ENCODE data around the gene TRAPPC12.
"Not testable (repeated sequence)": the region's sequence is repeated elsewhere in the genome, so short reads cannot be mapped to it uniquely, and the experiment has no call there.

Gene TRAPPC12

DNA sequence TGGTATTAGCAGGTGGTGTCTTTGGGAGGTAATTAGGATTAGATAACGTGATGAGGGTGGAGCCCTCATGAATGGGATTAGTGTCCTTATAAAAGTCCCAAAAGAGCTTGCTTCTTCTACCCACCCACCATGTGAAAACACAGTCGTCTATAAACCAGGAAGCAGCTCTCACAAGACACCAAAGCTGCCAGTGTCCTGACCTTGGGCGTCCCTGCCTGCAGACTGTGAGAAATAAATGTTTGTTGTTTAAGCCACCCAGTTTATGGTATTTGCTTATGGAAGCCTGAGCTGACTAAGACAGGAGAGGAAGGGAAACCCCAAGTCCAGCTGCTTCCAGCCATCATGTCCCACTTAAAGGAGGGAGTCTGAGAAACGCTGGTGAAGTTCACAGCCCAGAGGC, 126.3 kb downstream of the TRAPPC12 start:
- no peak for DNase-seq (ENCODE audit: low spot score)

DNA sequence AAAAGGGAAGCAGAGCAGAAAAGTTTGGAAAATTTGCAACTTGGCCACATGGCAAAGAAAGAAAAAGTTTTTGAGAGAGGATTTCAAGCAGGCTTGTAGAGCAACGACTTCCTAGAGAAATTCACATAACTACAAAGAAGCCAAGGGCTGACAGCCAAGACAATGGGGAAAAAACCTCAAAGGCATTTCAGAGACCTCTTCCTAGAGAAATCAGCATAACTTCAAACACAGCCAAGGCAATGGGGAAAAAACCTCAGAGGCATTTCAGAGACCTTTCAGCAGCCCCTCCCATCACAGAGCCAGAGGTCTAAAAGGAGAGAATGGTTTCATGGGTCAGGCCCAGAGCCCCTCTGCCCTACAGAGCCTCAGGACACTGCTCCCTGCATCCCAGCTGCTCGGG, 132.6 kb downstream of the TRAPPC12 start:
- no peak for DNase-seq (ENCODE audit: low spot score)

DNA sequence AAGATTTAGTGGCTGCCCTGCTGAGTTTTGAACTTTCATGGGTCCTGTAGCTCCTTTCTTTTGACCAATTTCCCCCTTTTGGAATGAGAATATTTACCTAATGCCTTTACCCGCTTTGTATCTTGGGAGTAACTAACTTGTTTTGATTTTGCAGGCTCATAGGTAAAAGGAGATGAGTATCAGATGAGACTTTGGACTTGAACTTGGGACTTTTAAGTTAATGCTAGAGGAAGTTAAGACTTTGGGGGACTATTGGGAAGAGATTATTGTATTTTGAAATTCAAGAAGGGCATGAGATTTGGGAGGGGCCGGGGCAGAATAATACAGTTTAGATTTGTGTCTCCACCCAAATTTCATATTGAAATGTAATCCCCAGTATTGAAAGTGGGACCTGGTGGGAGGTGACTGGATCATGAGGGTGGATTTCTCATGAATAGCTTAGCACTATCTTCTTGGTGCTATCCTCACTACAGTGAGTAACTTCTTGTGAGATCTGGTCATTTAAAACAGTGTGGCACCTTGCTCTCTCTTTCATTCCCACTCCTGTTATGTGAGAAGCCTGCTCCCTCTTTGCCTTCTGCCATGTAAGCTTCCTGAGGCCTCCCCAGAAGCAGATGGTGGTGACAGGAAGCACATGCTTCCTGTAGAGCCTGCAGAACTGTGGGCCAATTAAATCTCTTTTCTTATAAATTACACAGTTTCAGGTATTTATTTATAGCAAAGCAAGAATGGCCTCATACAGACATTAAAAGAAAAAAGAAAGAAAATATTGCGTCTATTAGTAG, 133.7 kb downstream of the TRAPPC12 start:
- DNase-seq (ENCODE audit: low spot score): no peak

DNA sequence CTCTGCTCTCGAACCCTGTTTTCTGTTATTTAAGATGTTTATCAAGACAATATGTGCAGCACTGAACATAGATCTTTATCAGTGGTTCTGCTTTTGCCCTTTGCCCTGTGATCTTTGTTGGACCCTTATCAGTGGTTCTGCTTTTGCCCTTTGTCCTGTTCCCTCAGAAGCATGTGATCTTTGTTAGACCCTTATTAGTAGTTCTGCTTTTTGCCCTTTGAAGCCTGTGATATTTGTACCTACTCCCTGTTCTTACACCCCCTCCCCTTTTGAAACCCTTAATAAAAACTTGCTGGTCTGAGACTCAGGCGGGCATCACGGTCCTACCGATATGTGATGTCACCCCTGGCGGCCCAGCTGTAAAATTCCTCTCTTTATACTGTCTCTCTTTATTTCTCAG, 135.9 kb downstream of the TRAPPC12 start:
- not testable (repeated sequence) for DNase-seq (ENCODE audit: low spot score)

DNA sequence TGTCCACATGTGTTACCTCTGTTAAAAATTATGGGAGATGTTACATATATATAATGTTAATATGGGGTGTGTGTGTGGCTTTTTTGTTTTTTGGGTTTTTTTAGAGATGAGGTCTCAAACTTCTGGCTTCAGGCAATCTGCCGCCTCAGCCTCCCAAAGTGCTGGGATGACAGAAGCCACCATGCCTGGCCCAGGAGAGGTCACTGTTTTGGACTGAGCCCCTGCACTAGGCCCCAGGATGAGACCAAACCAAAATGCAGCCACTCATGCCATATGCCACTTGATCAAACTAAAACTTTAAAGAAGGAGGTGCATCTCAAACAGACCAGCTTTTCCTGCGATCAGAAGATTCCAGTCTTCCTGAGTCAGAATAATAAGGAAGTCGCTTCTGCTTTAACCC, 137.3 kb downstream of the TRAPPC12 start:
- no peak for DNase-seq (ENCODE audit: low spot score)

DNA sequence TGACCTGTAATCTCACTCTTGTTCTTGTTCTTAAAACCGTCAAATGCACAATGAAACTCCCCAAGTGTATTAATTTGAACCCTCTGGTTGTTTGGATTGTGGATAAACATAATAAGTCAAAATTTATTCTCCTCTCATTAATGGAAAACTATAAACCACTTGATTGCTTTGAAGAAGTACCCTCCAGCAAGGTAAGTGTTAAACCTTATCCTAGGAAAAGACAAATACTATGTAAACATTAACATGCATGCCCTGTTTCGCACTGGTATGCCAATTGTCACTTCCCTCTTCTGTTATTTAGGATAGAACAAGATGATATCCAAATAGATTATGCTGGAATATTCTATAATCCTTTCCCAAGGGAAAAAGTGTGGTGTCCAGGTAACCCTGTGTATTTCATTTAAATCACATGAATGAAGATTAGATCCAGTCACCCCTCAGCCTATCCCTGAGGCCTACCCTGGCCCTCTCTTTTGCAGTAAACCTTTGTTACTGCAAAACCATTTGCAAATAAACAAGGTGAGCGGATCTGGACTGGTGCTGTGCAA, 138.5 kb downstream of the TRAPPC12 start:
- DNase-seq (ENCODE audit: low spot score): no peak

DNA sequence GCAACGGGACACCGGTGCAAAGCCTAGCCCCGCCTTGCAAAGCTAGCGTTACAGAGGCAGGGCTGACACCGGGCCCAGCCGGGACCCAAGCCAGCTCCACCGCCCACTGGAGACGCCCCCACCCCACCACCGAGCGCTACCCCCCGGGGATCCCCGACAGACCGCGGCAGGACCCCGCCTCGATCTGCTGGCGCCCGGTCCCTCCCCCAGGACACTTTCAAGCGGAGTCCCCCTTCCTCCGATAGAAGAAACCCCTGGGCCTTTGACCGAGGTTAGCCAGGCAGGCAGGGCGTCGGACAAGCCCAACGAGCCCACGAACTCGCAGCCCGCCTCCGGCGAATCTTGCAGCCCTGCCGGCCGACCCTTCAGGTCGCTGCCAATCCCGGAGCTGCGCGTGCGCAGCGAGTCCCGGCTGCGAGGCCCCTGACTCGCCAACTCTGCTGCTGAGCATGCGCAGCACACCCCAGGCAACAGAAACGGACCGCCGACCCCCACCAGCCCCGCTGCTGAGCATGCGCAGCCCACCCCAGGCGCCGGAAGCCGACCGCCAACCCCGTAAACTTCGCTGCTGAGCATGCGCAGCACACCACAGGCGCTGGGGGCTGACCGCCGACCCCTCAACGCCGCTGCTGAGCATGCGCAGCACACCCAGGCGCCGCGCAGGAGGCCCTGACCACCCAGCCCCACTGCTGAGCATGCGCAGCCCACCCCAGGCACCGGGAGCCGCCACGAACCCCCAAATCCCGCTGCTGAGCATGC, 139.2 kb downstream of the TRAPPC12 start:
- peak; percentile 98 for DNase-seq (ENCODE audit: low spot score)

DNA sequence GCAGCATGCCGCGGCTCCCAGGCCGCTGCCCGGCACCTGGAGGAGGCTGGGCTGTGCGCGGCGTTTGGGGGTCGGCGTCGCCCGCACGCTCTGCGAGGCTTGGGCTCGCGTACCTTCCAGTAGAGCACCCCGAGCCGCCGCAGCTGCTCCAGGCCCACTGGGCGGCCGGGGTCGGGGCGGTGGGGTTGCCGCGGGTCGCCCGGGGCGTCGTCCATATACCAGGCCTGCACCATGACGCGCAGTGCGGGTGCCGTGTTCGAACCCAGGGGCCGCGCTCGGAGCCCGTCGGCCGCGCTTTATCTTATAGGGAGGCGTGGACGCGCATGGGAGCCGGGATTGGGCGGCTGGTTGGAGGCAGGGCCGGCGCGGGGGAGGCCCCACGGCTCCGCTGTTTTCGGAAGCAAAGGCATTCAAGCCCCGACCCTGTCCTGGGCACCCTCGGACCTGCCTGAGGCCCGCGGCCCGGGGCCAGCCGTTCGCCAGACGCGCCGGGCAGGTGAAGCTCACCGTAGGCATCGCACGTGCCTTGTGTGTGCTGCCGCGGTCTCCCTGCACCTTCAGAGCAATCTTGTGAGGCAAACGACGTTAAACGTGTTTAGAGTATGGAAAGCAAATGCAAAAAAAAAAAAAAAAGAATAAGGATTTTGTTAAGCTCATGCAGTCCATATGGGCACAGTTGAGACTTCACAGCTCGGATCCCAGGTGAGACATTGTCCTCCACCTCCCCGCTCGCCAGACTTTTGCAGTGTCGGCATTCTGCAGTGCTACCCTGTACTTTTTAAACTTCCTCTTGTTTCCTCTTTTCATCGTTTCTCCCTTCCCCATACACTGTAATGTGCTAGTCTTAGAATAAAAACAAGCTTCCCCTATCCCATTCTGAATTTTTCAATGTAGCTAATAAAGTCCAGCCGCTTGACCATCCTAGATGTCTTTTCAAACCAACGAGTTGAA, 140.0 kb downstream of the TRAPPC12 start, which contains the start of gene ADI1:
Gene ADI1, minus strand, starts transcription at position 277 of the 951 bp plus-strand sequence. Its CDS starts 44 bp downstream, at position 233.
- peak; percentile 62 for DNase-seq (ENCODE audit: low spot score)

DNA sequence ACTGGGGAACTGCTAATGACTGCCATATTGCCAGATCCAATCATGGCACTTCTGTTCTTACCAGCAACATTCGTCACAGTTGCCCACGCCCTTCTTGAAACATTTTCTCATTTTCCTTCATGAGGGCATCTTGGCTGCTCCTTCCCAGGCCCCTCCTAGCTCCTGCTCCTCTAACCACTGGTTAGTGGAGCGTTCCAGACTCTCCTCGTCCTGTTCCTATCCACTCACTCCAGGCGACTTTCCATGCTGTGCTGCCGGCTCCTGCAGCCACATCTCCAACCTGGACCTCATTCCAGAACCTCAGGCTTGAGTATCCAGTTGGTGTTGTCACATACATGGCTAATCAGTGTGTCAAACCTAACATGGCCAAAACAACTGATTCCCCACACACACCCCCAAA, 141.1 kb downstream of the TRAPPC12 start:
- DNase-seq (ENCODE audit: low spot score): no peak

DNA sequence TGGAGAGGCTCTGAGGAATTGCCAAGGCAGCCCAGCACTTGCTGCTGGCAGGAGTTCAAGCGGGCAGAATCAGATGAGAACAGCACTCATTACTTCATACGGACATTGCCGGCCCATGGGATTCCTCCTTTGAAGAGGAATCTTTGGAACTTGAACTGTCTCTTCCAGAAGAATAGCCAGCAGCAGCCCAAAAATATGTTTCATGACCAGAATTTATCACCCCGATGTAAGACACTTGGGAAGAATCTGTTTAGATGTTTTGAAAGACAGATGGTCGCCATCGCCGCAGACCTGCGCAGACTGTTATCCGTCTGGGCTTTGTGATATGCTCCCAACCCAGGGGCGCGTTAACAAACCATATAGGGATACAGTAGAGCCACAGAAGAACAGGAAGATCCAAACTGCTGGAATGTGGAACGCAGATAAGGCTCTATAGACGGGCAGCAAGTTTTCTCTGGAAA, 143.5 kb downstream of the TRAPPC12 start:
- no peak for DNase-seq (ENCODE audit: low spot score)

DNA sequence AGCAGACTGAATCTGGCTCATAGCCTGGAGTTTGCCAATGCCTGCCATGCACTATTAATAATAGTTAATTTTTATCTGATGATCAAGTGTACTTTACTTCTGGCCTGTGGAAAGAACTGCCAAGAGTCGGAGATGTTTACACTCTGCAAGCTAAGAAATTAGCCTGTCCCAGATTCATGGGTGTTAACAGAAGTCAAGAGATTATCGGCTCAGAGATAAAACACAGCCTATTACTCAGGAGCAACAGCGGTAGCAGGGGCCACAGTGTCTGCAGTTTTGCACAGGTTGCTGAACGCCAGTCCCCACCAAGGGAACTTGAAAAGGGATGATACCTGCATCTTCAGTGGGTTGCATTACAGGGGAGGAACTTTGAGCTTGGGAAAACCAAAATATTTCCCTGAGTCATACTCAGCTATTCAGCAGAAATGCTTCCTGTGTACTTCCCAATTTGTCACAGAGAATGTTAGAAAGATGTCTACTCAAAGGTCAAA, 144.1 kb downstream of the TRAPPC12 start:
- no peak for DNase-seq (ENCODE audit: low spot score)

DNA sequence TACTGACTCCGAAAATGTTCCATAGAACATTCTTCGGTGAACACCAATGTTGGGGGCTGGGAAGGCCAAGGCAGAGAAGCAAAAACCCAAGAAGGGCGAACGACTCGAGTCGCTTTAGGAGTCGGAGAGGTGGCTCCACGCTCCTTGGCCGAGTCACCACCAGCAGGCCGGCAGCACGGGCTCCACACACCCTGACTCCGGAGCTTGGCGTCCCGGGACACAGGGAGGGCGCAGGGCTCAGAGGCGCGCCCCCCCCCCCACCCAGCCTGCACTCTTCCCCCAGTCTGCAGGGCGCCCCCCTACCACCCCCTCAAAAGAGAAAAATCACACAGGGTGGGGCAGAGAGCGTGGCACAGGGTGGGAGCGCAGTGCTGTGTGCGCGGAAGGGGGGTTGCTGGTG, 147.4 kb downstream of the TRAPPC12 start:
- DNase-seq (ENCODE audit: low spot score): no peak

DNA sequence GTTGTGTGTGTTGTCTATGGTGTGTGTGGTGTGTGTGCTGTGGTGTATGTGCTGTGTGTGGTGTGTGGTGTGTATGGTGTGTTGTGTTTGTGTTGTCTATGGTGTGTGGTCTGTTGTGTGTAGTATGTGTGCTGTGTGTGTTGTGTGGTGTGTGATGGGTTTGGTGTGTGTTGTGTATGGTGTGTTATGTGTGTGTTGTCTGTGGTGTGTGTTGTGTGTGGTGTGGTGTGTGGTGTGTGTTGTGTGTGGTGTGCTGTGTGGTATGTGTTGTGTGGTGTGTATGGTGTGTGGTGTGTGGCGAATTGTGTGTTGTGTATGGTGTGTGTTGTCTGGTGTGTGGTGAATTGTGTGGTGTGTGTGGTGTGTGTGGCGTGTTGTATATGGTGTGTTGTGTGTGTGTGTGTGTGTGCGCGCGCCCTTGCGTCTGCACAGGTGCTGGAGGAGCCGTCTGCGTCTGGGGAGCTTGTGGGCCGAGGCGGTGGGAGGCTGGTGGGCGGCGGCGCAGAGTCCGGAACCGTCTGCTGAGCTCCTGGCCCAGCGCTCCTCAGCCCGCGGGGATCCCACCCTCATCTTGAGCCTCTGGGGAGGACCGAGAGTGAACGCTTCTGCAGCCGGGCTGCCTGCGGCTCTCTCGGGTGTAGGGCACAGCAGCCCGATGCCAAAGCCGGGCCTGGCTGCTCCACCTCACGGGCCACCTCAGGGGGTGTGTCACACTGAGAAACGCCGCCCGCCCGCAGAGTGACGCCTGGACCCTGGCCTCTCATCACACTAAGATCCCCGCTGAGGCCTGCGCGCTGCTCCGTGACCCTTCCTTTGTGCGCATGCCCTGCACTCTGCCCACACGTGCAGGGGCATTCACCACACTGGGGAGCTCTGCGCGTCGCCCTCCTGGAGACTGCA, 148.6 kb downstream of the TRAPPC12 start:
- DNase-seq (ENCODE audit: low spot score): no peak
